ENCODE data around the gene METTL17.
A peak's percentile ranks its signal among the peaks of the same experiment; 100 is the strongest.
"Not testable (repeated sequence)": the region's sequence is repeated elsewhere in the genome, so short reads cannot be mapped to it uniquely, and the experiment has no call there.

METTL17 gene, protein sequence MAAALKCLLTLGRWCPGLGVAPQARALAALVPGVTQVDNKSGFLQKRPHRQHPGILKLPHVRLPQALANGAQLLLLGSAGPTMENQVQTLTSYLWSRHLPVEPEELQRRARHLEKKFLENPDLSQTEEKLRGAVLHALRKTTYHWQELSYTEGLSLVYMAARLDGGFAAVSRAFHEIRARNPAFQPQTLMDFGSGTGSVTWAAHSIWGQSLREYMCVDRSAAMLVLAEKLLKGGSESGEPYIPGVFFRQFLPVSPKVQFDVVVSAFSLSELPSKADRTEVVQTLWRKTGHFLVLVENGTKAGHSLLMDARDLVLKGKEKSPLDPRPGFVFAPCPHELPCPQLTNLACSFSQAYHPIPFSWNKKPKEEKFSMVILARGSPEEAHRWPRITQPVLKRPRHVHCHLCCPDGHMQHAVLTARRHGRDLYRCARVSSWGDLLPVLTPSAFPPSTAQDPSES

DNA sequence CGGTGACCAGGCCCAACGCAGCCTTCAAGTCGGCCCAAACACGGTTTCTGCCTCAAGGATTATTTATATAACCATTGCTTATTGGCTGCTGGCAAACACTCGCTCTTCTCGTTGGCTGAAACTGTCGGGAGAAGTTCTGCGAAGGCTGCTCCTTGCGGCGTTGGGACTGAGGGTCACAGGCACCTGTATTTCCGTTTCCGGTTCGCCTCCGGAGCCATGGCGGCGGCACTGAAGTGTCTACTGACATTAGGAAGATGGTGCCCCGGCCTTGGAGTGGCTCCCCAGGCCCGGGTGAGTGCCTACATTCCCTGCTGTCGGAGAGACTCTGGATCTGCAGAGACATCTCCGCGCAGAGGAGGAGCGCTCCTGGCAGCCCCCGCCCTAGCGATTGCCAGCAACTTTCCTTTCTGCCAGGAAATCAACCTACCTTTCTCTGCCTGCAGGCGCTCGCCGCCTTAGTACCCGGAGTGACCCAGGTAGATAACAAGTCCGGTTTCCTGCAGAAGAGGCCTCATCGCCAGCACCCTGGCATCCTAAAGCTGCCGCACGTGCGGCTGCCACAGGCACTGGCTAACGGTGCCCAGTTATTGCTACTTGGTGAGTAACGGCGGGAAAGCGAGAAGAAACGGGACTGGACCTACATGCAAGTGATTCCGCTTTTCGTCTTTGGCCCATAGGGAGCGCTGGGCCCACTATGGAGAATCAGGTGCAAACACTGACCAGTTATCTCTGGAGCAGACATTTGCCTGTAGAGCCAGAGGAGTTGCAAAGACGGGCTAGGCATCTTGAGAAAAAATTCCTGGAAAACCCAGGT lies at the start of gene METTL17:
Gene METTL17 (plus strand): TSS at position 194 of the 814 bp plus-strand sequence. CDS start 23 bp downstream, at position 217.
- DNase-seq = peak; percentile 95 to 96

DNA sequence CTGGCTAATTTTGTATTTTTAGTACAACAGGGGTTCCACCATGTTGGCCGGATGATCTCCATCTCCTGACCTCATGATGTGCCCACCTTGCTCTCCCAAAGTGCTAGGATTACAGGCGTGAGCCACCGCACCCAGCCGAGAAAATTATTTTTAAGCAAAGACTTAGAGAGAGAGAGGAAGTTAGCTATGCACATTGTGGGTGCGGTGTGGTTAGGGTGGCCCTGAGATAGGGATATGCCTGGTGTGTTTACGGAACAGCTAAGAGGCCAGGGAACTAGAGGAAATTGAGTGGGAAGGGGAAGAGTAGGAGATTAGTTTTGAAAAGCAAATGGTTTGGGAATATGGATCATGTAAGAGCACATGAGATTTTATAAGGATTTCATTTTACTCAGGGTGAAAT lies 44.6 kb upstream of the METTL17 start:
- peak; percentile 54 to 62 for DNase-seq

DNA sequence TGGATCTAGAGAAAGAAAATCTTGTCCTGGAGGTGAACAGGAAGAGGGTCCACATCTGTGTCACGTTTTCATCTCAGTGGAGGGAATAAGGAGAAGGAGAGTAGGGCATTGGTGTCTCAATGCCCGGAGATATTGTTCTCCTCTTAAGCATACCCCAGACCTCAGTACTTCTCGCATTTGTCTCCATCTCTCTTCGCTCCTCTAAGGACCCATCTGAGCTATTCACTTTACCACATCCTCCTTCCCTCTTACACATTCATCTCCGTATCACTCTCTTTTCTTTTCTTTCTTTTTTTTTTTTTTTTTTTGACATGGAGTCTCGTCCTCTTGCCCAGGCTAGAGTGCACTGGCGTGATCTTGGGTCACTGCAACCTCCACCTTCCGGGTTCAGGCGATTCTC lies 43.1 kb upstream of the METTL17 start:
- not testable (repeated sequence) for DNase-seq

DNA sequence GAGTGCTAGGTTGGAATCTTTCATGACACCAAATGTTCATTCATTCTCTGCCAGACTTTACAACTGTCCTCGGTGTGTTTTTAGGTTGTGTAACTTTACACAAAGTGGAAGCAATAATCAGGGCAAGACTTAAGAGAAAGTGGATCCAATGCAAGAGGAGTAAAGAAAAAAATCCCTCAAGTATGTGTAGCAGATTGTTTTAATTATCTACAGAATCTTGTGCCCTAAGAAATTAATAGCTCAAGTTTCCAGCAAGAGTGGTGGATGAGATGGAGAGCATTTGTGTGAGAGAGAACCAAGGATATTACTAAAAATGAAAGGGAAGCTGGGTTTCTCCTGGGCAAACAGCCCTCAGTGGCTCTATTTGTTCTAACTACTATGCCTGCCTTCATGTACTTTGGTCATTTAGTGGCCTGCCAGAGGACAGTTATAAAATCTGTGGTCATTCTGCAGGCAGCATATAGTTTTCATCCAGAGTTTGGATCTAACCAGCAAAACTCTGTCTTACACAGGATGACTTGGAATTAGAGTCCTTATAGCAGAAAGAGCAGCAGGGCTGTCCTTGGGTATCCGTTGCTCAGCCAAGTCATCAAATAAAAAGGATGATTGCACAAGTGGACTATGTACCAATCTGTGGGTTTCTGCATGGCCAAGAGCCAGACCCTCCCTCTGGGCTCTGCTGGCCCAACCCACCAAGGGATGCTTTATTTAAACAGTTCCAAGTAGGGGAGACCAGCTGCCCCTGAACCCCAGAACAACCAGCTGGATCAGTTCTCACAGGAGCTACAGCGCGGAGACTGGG lies 34.8 kb upstream of the METTL17 start, which contains the start of gene RNASE2:
Gene RNASE2 (plus strand): TSS at position 752 of the 802 bp plus-strand sequence. CDS start 285 bp downstream, outside the sequence.
- peak; percentile 80 to 90 for DNase-seq

DNA sequence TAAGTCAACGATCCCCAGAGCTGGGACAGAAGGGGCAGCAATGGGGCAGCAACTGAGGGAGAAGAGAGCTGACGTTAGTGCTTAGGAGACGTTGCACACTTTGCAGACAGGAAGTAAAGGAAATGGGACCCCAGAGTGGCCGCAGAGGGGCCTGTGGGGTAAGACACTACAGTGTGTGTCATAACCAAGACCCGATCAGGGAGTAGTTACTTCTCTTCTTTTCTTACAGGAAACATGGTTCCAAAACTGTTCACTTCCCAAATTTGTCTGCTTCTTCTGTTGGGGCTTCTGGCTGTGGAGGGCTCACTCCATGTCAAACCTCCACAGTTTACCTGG lies 34.3 kb upstream of the METTL17 start:
- peak; percentile 80 to 89 for DNase-seq

DNA sequence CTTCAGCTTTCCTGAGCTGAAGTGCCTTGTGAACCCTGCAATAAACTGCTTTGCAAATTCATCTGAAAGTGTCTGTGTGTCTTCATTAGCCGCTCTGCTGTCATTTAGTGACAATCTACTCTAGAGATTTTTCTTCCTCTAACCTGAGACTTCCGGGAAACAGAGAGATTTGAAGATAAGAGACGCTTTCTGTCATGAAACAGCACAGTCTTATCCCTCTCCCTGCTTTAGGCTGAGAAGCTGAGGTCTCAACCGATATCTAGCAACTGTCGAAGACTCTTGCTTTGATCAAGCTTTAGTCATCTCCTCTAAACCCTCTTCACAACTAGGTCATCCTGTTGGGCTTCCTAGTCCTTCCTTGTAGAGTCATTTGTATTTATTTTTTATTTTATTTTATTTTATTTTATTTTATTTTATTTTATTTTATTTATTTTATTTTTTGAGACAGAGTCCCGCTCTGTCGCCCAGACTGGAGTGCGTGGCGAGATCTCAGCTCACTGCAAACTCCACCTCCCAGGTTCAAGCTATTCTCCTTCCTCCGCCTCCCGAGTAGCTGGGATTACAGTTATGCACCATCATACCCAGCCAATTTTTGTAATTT lies 33.3 kb upstream of the METTL17 start:
- no peak for DNase-seq

DNA sequence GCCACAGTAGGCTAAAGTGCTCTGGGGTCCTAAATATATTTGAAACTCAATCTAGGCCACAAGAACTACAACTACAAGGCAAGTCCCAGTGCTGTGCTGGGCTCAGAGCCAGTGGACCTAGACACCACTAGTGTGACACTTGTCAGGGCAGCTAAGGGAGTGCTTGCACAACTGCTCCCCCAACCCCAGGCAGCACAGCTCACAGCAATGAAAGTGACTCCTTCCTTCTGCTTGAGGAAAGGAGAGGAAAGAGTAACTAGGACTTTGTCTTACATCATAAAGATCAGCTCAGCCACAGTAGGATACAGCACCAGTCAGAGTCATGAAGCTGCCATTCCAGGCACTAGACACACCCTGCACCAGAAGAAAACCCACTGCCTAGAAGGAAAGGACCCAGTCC lies 30.8 kb upstream of the METTL17 start:
- peak; percentile 21 to 31 for DNase-seq

DNA sequence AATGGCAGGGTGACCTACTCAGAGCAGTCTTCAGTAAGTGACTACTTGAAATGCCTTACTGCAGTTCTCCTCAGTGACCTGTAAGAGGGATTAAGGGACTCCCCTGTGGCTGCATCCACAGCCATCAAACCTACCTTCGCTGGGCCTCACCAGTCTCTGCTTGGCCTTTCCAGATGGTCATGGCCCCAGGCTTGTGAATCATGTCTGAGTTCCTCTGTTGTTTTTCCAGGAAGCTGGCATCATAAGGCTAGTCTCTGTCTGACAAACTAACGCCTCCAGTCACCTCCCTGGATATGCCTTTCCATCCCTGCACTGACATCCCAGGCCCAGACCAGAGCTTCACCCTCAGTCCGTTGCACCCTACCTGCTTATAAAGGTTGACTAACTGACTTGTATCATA lies 20.4 kb upstream of the METTL17 start:
- no peak for DNase-seq

DNA sequence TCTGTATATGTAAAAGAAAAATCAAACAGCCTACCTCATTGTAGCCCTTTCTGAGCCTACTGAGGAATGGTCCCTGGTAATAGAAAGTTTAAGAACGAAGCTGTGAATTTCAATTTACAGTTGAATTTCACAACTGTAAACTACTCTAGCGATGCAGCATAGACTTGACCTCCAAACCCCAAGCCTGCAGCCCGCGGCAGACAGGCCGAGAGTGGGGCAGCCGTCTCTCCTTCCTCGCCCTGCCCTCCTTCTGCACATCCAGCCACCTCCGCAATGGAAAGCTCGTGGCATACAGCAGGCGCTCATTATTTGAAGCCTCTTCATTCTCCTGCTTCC lies 19.2 kb upstream of the METTL17 start:
- DNase-seq = no peak

DNA sequence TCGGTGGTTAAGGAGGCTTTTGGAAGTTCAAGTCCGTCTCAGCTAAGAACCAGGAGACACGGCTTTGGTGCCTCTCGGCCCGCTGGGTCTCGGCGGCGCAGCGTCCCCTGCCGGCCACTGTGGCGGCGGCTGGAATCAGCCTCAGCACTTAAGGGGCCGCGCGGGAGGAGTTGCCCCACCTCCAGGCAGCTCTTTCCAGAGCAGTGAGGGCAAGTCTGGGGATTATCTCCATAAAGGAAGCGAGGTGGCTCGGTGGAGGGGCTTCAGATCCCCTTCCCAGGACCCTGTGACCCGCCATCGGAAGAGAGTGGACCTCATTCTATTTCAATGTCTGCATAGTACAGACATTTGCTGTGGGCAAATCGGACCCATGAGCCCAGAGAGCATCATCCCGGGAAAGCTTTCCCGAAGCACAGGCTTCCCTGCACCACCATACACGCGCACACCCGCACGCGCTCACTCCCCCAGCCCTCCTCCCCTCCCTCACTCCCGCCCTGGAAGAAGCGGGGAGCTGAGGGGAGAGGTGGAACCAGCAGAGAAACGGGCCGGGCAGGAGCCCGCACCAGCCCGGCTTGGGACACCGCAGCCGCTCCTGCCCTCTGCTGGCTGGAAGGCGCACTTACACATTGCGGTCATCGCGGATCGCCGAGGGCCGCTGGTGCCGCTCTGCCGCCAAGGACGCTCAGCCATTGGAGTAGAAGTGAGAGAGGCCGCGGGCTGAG lies 18.6 kb upstream of the METTL17 start:
- DNase-seq = peak; percentile 71 to 80

DNA sequence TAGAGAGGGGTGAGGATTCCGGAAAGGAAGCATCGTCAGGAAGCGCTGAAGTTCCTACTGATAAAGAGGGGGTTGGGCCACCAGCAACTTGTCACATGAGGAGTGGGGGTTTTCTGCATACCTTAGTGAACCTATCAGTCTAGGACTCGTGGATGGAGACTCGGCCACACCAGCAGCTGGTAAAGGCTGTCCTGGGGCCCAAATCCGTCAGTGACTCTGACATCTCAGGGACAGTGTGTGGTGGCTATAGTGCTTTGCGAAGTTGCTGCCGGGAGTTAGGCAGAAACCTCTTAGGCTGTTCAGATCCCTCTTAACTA lies 18.1 kb upstream of the METTL17 start:
- DNase-seq = no peak

DNA sequence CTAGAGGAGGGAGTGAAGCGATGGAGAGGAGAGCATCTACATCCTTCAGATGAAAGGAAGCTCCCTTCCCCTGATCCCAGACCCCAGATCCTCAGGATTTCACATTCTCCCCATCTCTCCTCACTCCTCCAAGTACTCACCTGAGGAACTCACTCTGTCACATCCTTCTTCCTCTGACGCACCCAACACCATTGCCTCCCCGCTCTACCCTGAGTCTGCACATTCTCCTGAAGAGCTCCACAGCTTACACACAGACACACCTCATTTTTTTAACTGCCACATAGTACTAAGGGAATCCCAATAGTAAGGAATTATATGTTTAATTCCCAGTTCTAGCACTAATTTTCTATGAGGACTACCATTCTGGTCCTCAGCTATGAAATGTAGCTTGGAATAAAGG lies 16.3 kb upstream of the METTL17 start:
- no peak for DNase-seq

DNA sequence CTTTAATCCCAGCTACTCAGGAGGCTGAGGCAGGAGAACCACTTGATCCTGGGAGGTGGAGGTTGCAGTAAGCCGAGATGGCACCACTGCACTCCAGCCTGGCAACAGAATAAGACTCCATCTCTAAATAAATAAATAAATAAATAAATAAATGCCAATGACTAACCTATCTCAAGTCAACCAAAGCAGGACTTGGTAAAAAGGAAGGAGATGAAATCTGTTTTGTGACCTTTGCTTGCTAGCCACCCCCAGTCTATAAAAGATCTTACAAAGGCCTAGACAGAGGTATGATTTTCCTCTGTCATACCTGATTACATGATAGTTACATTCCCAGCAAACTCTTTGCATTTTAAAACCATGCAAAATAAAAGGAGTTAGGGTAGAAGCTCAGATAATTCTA lies 13.5 kb upstream of the METTL17 start:
- DNase-seq = no peak

DNA sequence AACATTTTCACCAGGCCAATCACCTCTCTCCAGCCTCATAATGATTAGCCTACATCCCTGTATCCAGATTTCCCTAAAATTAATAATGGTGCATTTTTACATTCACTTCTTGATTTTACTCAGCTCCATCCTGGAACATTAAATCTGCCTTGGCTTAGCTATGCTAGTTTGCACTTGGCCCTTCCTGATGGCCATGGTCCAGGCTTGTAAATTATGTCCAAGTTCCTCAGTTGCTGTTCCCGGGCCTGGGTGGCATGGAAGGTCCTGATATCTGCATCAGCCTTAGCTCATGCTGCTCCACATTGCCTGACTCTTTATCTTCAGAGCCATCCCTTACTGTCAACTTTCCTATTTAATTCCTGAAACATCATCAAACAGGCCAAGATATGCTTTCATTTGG lies 11.1 kb upstream of the METTL17 start:
- DNase-seq = no peak

DNA sequence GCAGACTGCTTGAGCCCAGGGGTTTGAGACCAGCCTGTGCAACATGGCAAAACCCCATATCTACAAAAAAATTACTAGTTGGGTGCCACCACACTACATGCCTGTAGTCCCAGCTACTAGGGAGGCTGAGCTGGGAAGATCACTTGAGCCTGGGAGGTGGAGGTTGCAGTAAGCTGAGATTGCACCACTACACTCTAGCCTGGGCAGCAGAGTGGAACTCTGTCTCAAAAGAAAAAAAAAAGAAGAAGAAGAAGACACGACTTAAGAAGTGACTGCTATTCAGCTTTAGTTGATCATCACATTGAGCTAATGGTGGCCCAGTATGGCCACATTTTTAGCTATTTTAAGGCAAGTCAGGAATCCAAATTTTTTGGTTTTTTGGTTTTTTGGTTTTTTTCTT lies 8.9 kb upstream of the METTL17 start:
- DNase-seq = no peak

DNA sequence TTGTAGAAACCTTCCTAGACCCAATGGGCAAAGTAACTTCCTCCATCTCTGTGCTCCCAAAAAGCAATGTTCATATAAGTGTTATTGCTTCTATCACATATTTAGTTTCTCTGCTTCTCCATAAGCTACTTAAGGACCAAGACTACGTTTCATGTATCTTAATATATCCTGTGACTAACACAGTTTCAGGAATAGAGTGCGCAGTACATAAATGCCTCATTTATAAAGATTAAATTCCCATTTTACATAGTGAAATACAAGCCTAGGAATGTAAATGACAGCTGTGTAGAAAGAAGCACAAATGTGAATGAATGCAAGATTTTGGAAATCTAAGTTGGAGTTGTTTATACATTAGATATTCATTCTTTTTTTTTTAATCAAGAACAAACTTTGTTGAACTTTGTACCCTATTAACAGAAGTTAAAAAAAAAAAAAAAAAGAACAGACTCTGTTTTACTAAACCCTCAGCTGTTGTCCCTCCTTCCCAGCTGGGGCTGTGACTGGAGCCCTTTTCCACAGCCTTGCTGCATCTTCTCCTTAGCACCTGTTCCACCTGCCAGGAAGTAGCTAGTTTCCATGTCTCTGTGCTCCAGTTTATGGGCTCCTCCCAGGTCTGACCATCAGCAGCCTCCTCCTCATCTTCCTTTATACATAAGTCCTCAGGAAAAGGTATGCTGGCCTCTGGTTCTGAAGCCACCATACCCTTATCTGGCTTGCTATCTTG lies 7.0 kb upstream of the METTL17 start:
- DNase-seq = no peak

DNA sequence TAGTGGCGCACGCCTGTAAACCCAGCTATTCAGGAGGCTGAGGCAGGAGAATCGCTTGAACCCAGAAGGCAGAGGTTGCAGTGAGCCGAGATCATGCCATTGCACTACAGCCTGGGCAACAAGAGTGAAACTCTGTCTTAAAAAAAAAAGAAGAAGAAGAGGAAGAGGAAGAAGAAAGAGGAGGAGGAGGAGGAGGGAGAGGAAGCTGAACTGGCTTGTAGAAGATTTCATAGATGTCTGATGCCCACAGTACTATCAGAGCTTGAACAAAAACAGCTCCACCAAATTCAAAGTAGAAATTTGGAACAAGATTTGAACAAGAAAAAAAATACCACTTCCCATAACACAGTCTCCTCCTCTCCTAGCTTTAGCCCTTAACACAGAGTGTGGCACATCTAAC lies 4.1 kb upstream of the METTL17 start:
- peak; percentile 10 to 37 for DNase-seq

DNA sequence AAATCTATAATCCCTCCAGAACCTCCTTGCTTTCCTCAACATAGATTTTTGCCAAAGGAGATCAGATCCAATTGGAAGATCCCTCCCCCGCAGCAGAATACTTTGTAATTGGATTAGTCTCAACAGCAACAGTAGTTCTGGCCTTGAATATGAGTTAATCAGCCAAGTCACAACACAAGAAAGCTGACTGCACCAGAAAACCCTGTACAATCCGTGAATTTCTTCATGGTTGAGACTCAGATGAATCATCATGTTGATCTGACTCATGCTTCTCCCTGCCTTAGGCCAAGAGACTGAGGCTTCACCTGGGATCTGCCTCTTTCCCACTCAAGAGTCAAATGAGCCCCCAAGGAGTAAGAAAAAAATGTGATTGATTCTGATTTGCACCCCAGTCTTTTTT lies 3.0 kb upstream of the METTL17 start:
- DNase-seq = peak; percentile 22 to 39

DNA sequence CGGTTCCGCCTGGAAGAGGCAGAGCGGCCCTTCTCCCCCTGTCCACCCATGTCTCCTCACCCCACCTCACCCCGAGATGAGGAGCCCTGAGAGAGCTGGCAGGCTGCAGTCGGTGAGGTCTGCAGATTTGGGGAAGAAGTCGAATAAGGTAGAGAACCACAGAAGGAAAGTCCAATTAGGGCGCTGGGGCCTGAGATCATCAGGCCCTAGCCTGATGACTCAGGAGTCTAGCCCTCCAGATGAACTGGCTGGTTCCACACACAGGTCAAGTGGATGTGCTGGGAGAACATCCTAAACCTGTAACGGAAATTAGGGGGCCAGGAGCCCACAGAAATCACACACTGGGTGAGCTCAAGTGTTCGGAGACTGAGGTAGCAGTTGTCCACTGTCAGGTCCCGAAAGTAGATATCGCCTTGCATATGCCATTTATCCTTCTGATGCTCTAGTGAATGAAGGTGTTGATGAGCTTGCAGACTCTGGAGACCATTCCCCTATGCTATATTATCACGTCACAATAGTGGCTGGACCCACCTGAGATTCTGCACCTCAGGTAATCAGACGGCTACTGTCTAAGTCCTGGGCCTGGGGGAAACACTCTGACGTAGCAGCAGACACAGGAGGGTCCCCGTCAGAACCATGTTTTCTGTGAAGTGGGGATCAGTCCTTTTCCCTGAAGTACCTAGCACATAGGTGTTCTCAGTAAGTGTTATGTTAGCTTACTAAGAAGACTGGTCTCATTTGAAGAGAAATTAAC lies 886 bp upstream of the METTL17 start:
- peak in 1 of 2 experiments; percentile 5 for DNase-seq

DNA sequence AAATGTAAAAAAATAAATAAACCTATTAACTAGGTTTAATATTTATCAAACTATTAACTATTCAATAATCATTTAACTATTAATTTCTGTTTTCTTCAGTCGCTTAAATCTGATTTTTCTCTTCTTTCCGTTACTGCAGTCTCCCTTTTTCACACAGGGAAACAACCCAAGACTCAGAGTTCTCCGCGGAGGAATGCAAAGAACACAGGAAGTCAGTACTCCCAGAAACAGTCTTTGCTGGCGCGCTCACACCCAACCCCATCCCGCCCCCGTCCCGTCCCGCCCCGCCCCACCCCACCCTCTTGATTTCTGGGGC lies 351 bp upstream of the METTL17 start:
- no peak for DNase-seq

DNA sequence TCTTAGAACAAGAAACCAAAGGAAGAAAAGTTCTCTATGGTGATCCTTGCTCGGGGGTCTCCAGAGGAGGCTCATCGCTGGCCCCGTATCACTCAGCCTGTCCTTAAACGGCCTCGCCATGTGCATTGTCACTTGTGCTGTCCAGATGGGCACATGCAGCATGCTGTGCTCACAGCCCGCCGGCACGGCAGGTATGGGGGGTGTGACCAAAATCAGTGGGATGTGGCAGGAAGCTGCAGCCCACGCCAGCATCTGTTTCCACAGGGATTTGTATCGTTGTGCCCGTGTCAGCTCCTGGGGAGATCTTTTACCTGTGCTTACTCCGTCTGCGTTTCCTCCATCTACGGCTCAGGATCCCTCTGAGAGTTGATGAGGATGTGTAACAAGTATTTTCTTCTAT lies 6.7 kb downstream of the METTL17 start:
- DNase-seq = no peak

Data from AML-193 (cell line).